ENCODE results near the gene NOX4.

The NOX4 gene
- long read RNA-seq: 0 reads

DNA sequence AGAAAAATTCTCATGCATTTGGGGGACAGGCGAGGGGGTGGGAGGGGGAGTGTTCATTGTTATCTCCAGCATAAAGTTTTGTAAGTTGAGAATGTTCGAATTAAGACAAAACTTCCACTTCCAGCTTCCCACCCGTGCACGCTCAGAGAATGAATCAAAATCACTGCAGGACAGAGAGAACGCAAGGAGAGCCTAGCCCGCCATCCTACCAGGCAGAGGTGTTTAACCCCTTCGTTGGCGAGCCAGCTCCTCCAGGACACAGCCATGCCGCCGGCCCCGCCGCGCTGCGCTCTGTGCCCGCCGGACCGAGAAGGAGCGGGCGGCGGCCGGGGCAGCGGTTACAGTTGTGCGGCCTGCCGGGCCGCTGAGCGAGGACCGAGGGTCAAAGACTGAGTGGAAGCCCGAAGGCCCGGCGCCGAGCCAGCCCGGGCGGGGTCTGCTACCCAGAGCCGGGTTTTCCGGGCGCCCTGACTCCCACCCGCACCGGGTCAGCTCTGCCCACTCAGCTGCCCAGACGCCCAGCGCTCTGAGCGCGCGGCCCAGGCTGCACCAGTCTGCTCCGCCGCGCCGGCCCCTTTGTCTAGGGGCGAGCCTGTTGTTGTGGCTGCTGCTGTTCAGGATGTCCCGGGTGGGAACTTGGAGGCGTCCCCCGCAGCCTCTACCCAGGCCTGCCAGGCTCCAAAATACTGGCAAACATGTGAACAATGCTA lies at the start of gene NOX4:
NOX4 (minus strand) TSS at position 395 of the 710 bp plus-strand sequence; CDS start at position 266, 129 bp downstream.
- Histone ChIP-seq H3K27ac (replicated peaks) (no peak within 1 kb of the TSS), H3K27me3 (ENCODE audit: insufficient read depth, poor library complexity, severe bottlenecking) (peaks cover 11% of the 10 kb centered on the region), H3K4me3 (replicated peaks; ENCODE audit: insufficient read depth, low read length) (no peak within 1 kb of the TSS)
- TF ChIP-seq REST (IDR thresholded peaks at IDR 0.05; ENCODE audit: insufficient replicate concordance, low read depth): no peak
- TF ChIP-seq CTCF (IDR thresholded peaks at IDR 0.05; ENCODE audit: insufficient read depth, low read length): no peak
- no peak for TF ChIP-seq SPI1 (IDR thresholded peaks at IDR 0.05; ENCODE audit: borderline replicate concordance, low read depth)
- TF ChIP-seq GABPA (IDR thresholded peaks at IDR 0.05; ENCODE audit: low read depth): no peak
- TF ChIP-seq POLR2AphosphoS5 (IDR thresholded peaks at IDR 0.05; ENCODE audit: low read depth): no peak
- DNase-seq (ENCODE audit: low read depth in 1 of 2, low spot score in 1 of 2): no peak

DNA sequence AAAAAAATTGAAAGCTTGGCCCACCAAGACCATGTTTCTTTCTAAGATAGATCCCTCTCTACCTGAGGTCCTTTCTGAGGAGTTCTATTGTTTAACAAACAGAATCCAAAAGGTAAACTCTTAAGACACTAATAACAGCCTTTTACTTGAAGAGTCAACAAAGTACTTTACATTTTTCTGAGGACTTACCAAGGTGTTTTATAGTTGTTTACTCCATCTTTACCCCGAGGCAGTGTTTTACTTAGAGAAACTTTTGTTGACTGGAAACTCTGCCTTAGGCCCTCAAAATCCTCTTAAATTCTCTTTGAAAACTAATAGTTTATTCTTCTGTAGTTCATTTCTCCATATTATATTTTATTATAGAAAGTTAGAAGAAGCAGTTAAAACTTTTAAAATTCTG lies 49.7 kb upstream of the NOX4 start:
- no peak for DNase-seq (ENCODE audit: low read depth in 1 of 2, low spot score in 1 of 2)
- TF ChIP-seq CTCF (IDR thresholded peaks at IDR 0.05; ENCODE audit: insufficient read depth, low read length): no peak
- no peak for TF ChIP-seq POLR2AphosphoS5 (IDR thresholded peaks at IDR 0.05; ENCODE audit: low read depth)
- TF ChIP-seq GABPA (IDR thresholded peaks at IDR 0.05; ENCODE audit: low read depth): no peak
- no peak for TF ChIP-seq SPI1 (IDR thresholded peaks at IDR 0.05; ENCODE audit: borderline replicate concordance, low read depth)
- Histone ChIP-seq H3K27ac (replicated peaks) (no peak overlapping the region), H3K4me3 (replicated peaks; ENCODE audit: insufficient read depth, low read length) (no peak overlapping the region), H3K27me3 (ENCODE audit: insufficient read depth, poor library complexity, severe bottlenecking) (no peaks in the 10 kb centered on the region)

DNA sequence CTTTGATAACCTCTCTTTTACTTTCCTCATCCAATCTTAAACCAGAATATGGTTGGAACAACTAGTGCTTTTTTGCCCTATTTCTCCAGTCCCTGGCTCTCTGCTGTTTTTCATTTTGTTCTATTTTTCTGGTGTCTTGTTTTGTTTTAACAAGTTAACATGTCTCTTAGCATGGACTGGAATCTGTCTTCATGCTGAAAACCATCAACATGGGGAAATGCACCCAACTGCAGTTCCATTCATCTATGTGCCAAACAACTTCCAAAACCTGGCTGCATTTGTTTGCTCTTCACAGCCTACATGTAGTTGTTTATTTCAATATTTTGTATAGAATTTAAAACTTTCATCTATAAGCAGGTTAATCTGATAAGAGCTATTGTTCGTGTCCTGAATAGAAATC lies 46.8 kb upstream of the NOX4 start:
- Histone ChIP-seq H3K27ac (replicated peaks) (no peak overlapping the region), H3K4me3 (replicated peaks; ENCODE audit: insufficient read depth, low read length) (no peak overlapping the region), H3K27me3 (ENCODE audit: insufficient read depth, poor library complexity, severe bottlenecking) (no peaks in the 10 kb centered on the region)
- TF ChIP-seq GABPA (IDR thresholded peaks at IDR 0.05; ENCODE audit: low read depth) (no peak), POLR2AphosphoS5 (IDR thresholded peaks at IDR 0.05; ENCODE audit: low read depth) (no peak), REST (IDR thresholded peaks at IDR 0.05; ENCODE audit: insufficient replicate concordance, low read depth) (no peak), SPI1 (IDR thresholded peaks at IDR 0.05; ENCODE audit: borderline replicate concordance, low read depth) (no peak), CTCF (IDR thresholded peaks at IDR 0.05; ENCODE audit: insufficient read depth, low read length) (no peak)
- DNase-seq (ENCODE audit: low read depth in 1 of 2, low spot score in 1 of 2): no peak

Measured in HL-60 (cell line).